Loucy (cell line): Measurements from ENCODE around the gene ZNF341.

Experiments used
- CTCF ChIP-seq: fragments of 200-600 bp; sonication (generic); conservative IDR thresholded peaks from 2 replicates; pipeline ENCODE4 v1.5.1; 2014; ENCODE audit warnings: mild to moderate bottlenecking, antibody characterized with exemption, low read length
- EZH2phosphoT487 ChIP-seq: fragments of 200-600 bp; IDR thresholded peaks from 2 replicates; pipeline ENCODE4 v1.6.1; 2018; ENCODE audit warnings: antibody characterized with exemption, mild to moderate bottlenecking, moderate library complexity, borderline replicate concordance

GRCh38 chr20:33686100-33686983 is 45.5 kb upstream of the ZNF341 start, which contains the start of gene E2F1:
- TF ChIP-seq CTCF, result 0 out of 2 replicates have a peak, but pooled peaks have one; percentile 16
- no peak for TF ChIP-seq EZH2phosphoT487
